Gastrocnemius medialis (tissue), 4 donors: ENCODE measurements around the gene RUNDC3A. TPM values are rescaled to one million over a fixed set of nuclear protein-coding genes. Genes with fewer than 3 reads are reported as not detected.
"Not testable (repeated sequence)": the region's sequence is repeated elsewhere in the genome, so short reads cannot be mapped to it uniquely, and the experiment has no call there.

Source experiments
- ATAC-seq, 2 donors: fragments of 150-250 bp; one replicate each; pipeline ENCODE4 v1.9.1; 2016
- DNase-seq, 2 donors: peaks; one replicate each; pipeline ENCODE4 v3.0.0-alpha.2; 2019
- H3K27ac ChIP-seq, 4 donors: fragments of 200-600 bp; sonication (generic); 1 replicate in 1 of 4; 2 replicates in 3 of 4; pipeline ENCODE4 v1.5.1; 2016 to 2018; ENCODE audit warnings: mild to moderate bottlenecking in 2 of 4, moderate library complexity in 1 of 4
- H3K27me3 ChIP-seq, 3 donors: fragments of 200-600 bp; sonication (generic) in 2 of 3; 1 replicate in 1 of 3; 2 replicates in 2 of 3; pipeline versions ENCODE4 v1.5.1 to v1.6.0; 2016 to 2019; ENCODE audit warnings: mild to moderate bottlenecking in 1 of 3, moderate library complexity in 1 of 3
- H3K36me3 ChIP-seq, 2 donors: fragments of 200-600 bp; sonication (generic) in 1 of 2; one replicate each; pipeline ENCODE4 v1.5.1; 2017 to 2018
- H3K4me1 ChIP-seq, 2 donors: fragments of 200-600 bp; sonication (generic) in 1 of 2; one replicate each; pipeline ENCODE4 v1.5.1; 2016 to 2017; ENCODE audit warnings: mild to moderate bottlenecking in 2 of 2
- H3K4me3 ChIP-seq, 4 donors: fragments of 200-600 bp; sonication (generic) in 3 of 4; 1 replicate in 1 of 4; 2 replicates in 3 of 4; pipeline ENCODE4 v1.5.1; 2016 to 2019; ENCODE audit warnings: mild to moderate bottlenecking in 2 of 4
- H3K9me3 ChIP-seq, 3 donors: fragments of 200-600 bp; sonication (generic) in 2 of 3; 1 replicate in 1 of 3; 2 replicates in 2 of 3; pipeline ENCODE4 v1.5.1; 2016 to 2019
- CTCF ChIP-seq, 5 experiments: fragments of 450-650 bp in 3 of 5; fragments of 200-600 bp in 2 of 5; sonication (generic) in 2 of 5; IDR thresholded peaks in 4 of 5; conservative IDR thresholded peaks in 1 of 5; 1 replicate in 4 of 5; 2 replicates in 1 of 5; pipeline ENCODE4 v1.5.1; 2016 to 2019; ENCODE audit warnings: antibody characterized with exemption in 5 of 5, mild to moderate bottlenecking in 3 of 5, moderate library complexity in 3 of 5
- POLR2A ChIP-seq, 2 donors: fragments of 450-650 bp; IDR thresholded peaks; one replicate each; pipeline ENCODE4 v1.6.1; 2017; ENCODE audit warnings: antibody characterized with exemption in 2 of 2, mild to moderate bottlenecking in 2 of 2, moderate library complexity in 2 of 2
- in situ Hi-C, 4 donors: fragments of 200-750 bp; cut with MboI; loops; one replicate each; pipeline versions ENCODE4 v1.15.0 to v1.8.0; 2017; ENCODE audit warnings: low sequenced_read_pairs in 4 of 4
- intact Hi-C: fragments of 100-400 bp; cut with DNase I; formaldehyde crosslinking; loops from one replicate; pipeline ENCODE4 v1.15.1; 2023; ENCODE audit warnings: low total_unique reads
- total RNA-seq, 4 donors: library from RNA; depleted of rRNA; stranded (reverse); fragments of >200 nt; gene quantifications; one replicate each; pipeline versions ENCODE4 v1.1.0 to v1.2.3, GENCODE V29; 2016

Gene RUNDC3A
- total RNA-seq, 4 donors from 2014 or later: not detected

DNA sequence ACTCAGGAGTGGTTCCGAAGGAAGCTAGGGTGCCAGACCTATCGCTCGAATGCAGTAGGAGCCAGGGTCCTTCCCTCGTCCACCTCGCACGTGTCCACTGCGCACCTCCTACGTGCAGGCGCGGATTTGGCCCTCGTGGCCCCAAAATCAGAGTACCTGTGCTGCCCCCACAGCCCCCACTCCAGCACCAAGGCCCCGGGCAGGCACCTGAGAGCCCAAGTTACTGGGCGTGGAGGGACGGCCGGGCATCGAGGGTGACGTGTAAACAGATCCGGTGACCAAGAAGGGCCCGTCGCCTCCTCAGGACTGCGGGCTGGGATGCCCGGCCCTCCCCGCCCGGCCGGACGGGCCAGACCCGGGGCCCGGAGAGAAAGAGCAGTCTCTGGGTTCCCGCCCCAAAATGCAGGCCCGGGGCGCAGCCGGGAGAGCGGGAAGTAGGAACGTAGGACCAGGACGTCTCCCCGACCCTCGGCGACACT lies 15.7 kb downstream of the RUNDC3A start:
- DNase-seq (peak in 1 of 2 donors; percentile 36), ATAC-seq (no peak)
- Histone ChIP-seq H3K9me3 (no peaks in the 10 kb centered on the region), H3K4me1 (peaks cover 16 to 22% of the 10 kb centered on the region in 2 donors), H3K27me3 (no peaks in the 10 kb centered on the region), H3K27ac (peak overlapping the region; percentile 86 to 99 (median 94)), H3K4me3 (peak overlapping the region; percentile 87 to 98 (median 94)), H3K36me3 (peaks cover 0 to 36% of the 10 kb centered on the region in 2 donors)
- intact Hi-C loops (loop anchor here (2.0 kb wide), 1 partner anchor 21 kb away; the partner anchor contains the start of gene GRN), in situ Hi-C loops (loop anchor here in 2 of 4 donors (5.0 to 10.0 kb wide), 2 partner anchors 102 to 179 kb away; partner anchors contain the start of gene HROB (in 1 of the 2))
- TF ChIP-seq POLR2A (IDR thresholded peaks at IDR 0.05): no peak
- TF ChIP-seq CTCF (IDR thresholded peaks at IDR 0.05 in 4 of 5, conservative IDR thresholded peaks at IDR 0.05 in 1 of 5): no peak

DNA sequence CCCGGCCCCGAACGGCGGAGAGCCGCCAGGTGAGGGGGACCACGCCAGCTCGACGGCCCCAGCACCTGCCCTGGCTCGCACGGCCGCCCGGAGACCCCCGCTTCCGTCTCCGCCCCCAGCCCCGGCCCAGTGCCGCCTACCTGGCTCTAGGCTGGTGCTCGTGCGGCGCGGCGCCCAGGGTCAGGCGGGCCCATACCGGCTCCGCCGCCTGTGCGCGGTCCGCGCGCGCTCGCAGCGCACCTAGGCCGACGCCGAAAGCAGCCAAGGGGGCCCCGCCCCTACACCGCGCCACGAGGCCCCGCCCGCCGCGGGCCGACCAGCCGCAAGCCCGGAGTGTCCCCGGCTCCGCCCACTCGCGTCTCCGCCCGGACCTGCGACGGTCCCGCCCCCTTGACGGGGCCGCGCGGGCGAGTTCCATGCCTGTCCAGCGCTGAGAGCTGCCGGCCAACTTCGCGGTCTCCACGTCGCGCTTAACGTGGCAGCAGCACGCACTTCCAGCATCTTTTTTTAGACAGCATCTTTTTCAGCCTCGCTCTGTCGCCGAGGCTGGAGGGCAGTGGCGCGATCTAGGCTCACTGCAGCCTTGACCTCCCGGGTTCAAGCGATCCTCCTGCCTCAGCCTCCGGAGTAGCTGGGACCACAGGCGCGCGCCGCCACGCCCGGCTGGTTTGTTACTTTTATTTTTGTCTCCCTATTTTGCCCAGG lies 16.3 kb downstream of the RUNDC3A start, which contains the start of gene SLC25A39:
Gene SLC25A39, minus strand, starts transcription at position 253 of the 705 bp plus-strand sequence. CDS start 1,261 bp downstream, outside the sequence.
- Histone ChIP-seq H3K27me3 (no peaks in the 10 kb centered on the region), H3K27ac (peak within 1 kb of the TSS; percentile 86 to 99 (median 94)), H3K36me3 (peaks cover 0 to 30% of the 10 kb centered on the region in 2 donors), H3K4me3 (peak within 1 kb of the TSS; percentile 87 to 98 (median 94)), H3K4me1 (peaks cover 16 to 22% of the 10 kb centered on the region in 2 donors), H3K9me3 (no peaks in the 10 kb centered on the region)
- TF ChIP-seq CTCF (IDR thresholded peaks at IDR 0.05 in 4 of 5, conservative IDR thresholded peaks at IDR 0.05 in 1 of 5) (peak in 1 of 5 experiments; percentile 40), POLR2A (IDR thresholded peaks at IDR 0.05) (peak; percentile 81 to 86)
- ATAC-seq (peak; percentile 79 to 83), DNase-seq (peak; percentile 89 to 92)
- intact Hi-C loops: loop anchor here (1.0 to 5.0 kb wide), 4 partner anchors 20 to 202 kb away; partner anchors contain the start of genes GRN and HDAC5
- in situ Hi-C loops: loop anchor here in 3 of 4 donors (5.0 to 10.0 kb wide), 3 partner anchors 102 to 180 kb away; partner anchors contain the start of gene HROB (in 1 of the 3)

- TF ChIP-seq CTCF (IDR thresholded peaks at IDR 0.05 in 4 of 5, conservative IDR thresholded peaks at IDR 0.05 in 1 of 5): peak in 1 of 5 experiments; percentile 58
- TF ChIP-seq POLR2A (IDR thresholded peaks at IDR 0.05): peak in 1 of 2 donors; percentile 15
- Histone ChIP-seq H3K4me3 (peak overlapping the region in 3 of 4 donors; percentile 53 to 92 (median 73)), H3K36me3 (peaks cover 0 to 8% of the 10 kb centered on the region in 2 donors), H3K9me3 (no peaks in the 10 kb centered on the region), H3K27me3 (no peaks in the 10 kb centered on the region), H3K4me1 (peaks cover 16 to 28% of the 10 kb centered on the region in 2 donors), H3K27ac (peak overlapping the region; percentile 86 to 99 (median 94))
- DNase-seq: peak; percentile 97 to 98
- in situ Hi-C loops: loop anchor here in 2 of 4 donors (5.0 to 10.0 kb wide), 2 partner anchors 125 to 182 kb away; partner anchors contain the start of gene HROB (in 1 of the 2)
- ATAC-seq: peak; percentile 61 to 69
- intact Hi-C loops: loop anchor here (5.0 kb wide), 1 partner anchor 205 kb away; the partner anchor contains the start of gene HDAC5
Measured at GRCh38 chr17:44326861-44327444, 18.6 kb downstream of the RUNDC3A start.

DNA sequence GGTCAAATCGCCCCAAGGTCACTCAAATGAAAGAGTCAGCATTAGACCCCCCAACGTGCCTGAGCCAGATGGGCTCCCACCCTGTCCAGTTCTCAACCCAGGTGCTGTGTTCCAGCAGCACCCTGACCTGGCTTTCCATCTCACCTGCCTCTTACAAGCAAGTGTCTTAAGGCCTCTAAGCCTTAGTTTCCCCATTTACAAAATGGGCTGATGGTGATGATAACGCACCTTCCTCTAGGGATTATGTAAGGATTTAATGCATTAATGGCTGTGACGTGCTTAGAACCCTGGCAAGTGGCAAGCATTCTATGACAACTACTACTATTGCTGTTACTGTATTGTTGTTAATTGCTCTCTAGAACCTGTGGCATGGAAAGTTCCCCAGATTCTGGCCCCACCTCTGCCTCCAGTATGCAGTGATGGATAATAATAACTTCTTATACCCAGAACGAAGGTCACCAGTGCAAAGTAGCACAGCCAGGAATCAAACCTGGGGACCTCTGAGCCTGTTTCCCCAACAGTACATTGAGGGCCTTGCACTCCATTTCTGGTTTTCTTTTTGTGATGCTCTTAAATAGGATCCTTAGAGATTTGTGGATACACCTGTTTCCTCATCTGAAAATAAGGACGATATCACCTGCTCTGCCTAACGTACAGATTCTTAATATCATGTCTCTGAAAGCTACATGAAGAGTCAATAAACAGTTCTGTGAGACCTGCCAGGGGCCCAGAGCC lies 19.5 kb downstream of the RUNDC3A start:
- Histone ChIP-seq H3K36me3 (no peaks in the 10 kb centered on the region), H3K27ac (peak overlapping the region in 2 of 4 donors; percentile 72 to 86)
- no peak for TF ChIP-seq CTCF (IDR thresholded peaks at IDR 0.05 in 4 of 5, conservative IDR thresholded peaks at IDR 0.05 in 1 of 5)
- no peak for TF ChIP-seq POLR2A (IDR thresholded peaks at IDR 0.05)

DNA sequence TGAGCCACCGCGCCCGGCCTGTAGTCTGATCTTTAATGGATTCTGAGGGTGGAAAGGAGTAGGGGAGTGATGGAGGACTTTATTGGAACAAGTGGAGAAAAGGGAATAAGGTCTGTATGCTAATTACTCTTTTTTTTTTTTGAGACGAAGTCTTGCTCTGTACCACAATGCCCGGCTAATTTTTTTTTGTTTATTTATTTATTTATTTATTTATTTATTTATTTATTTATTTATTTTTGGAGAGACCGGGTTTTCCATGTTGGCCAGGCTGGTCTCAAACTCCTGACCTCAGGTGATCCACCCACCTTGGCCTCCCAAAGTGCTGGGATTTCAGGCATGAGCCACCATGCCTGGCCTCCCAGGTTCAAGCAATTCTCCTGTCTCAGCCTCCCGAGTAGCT lies 21.1 kb downstream of the RUNDC3A start:
- H3K27ac ChIP-seq, H3K9me3 ChIP-seq, H3K4me3 ChIP-seq, DNase-seq, ATAC-seq, H3K36me3 ChIP-seq, H3K27me3 ChIP-seq: not testable (repeated sequence)
- peaks cover 10 to 14% of the 10 kb centered on the region in 2 donors for H3K4me1 ChIP-seq
- in situ Hi-C loops (loop anchor here in 2 of 4 donors (5.0 to 10.0 kb wide), 2 partner anchors 127 to 185 kb away; partner anchors contain the start of gene HROB (in 1 of the 2)), intact Hi-C loops (loop anchor here (5.0 kb wide), 1 partner anchor 207 kb away; the partner anchor contains the start of gene HDAC5)

More for the DNA sequence above, 19.5 kb downstream of the RUNDC3A start:
- Histone ChIP-seq H3K4me3 (no peak overlapping the region), H3K27me3 (no peaks in the 10 kb centered on the region), H3K9me3 (no peaks in the 10 kb centered on the region), H3K4me1 (peaks cover 16 to 28% of the 10 kb centered on the region in 2 donors)
- ATAC-seq (no peak), DNase-seq (no peak)
- in situ Hi-C loops (loop anchor here in 2 of 4 donors (5.0 to 10.0 kb wide), 2 partner anchors 126 to 183 kb away; partner anchors contain the start of gene HROB (in 1 of the 2)), intact Hi-C loops (loop anchor here (5.0 kb wide), 1 partner anchor 206 kb away; the partner anchor contains the start of gene HDAC5)

GRCh38 chr17:44330263-44330662 lies 21.9 kb downstream of the RUNDC3A start:
- ATAC-seq, H3K4me3 ChIP-seq, intact Hi-C loops, H3K36me3 ChIP-seq, H3K9me3 ChIP-seq, H3K27me3 ChIP-seq, H3K27ac ChIP-seq, DNase-seq: not testable (repeated sequence)
- in situ Hi-C loops: loop anchor here in 3 of 4 donors (5.0 to 10.0 kb wide), 3 partner anchors 118 to 128 kb away; no protein-coding TSS in a partner anchor
- H3K4me1 ChIP-seq: peaks cover 10 to 14% of the 10 kb centered on the region in 2 donors
